HG03175 (cell line): ENCODE data around the gene ZDHHC14.

Source experiments
- ATAC-seq: cut with Tn5 transposase; IDR thresholded peaks from one replicate; pipeline ENCODE4 v1.9.1; 2021; ENCODE audit warnings: mild to moderate bottlenecking, moderate library complexity; ENCODE audit not compliant: unreplicated experiment

ZDHHC14 gene

DNA sequence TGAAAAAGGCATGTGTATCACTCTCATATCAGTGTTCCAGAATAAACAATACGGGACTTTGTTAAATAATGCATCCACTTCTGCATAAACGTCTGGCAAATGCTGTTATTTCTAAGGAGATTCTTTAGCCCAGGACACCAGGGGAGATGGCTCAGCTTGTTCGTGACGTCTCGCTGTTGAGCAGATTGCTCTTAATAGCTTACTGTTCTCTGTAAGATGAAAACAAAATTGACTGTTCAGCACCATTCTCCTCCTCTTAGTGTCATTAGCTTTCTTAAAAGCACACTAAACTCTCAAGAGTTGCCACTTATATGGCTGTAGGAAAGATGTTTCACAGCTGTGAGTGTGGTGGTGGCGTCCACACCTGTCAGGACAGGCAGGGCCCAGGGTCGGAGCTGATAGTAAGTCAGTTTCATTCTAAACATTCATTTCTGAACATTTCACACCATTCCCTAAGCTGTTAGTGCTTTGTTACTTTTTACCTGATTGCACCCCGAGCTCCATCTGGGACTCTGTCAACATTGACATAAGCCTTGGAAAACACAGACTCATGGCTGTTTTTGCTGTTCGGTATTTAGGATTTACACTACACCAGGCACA is 132.1 kb downstream of the ZDHHC14 start:
- no peak for ATAC-seq

GRCh38 chr6:157513619-157514485 is 132.9 kb downstream of the ZDHHC14 start:
- no peak for ATAC-seq

DNA sequence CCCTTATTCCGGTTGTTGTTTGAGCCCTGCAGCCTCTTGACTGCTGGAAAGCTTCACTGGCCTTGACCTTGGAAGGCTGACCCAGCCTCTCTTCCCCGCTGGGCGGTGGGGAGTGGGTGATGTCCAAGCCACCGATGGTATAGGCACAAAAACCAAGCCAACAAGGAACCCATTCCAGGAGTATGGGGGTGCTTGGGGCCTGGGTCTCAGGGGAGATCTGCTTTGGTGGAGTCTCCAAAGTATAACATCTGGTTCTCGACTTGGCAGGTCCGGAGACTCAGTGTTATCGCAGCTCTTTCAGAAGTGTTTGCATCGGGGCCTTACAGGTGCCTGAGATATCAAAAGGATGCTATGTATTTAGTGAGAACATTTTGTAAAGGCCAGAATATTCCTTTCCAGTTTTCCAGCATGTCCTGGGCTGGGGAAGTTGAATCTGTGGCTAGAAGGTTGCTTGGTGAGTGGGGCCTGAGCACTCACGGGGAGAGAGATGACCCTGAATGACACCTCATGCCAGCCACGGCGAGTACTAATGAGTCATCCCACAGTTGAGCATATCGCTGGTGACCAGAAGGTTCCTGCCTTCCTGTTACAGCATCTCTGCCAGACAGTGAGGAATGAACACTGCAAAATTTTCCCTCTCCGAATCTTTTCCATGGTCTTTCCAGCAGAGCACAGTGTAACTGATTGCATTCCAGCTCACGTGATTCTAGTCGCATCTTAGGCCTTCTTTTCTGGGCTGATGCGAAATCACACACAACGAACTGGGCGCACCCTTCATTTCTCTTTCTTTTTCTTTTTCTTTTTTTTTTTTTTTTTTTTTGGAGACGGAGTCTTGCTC is 133.9 kb downstream of the ZDHHC14 start:
- no peak for ATAC-seq

GRCh38 chr6:157516319-157517026 is 135.5 kb downstream of the ZDHHC14 start:
- peak; percentile 72 for ATAC-seq

- ATAC-seq, result no peak
Measured at GRCh38 chr6:157517601-157518359, 136.8 kb downstream of the ZDHHC14 start.

GRCh38 chr6:157518397-157519250 is 137.6 kb downstream of the ZDHHC14 start:
- no peak for ATAC-seq

- no peak for ATAC-seq
Measured at GRCh38 chr6:157519255-157520116, 138.5 kb downstream of the ZDHHC14 start.

- ATAC-seq, result no peak
Measured at GRCh38 chr6:157520117-157520406, 139.1 kb downstream of the ZDHHC14 start.

DNA sequence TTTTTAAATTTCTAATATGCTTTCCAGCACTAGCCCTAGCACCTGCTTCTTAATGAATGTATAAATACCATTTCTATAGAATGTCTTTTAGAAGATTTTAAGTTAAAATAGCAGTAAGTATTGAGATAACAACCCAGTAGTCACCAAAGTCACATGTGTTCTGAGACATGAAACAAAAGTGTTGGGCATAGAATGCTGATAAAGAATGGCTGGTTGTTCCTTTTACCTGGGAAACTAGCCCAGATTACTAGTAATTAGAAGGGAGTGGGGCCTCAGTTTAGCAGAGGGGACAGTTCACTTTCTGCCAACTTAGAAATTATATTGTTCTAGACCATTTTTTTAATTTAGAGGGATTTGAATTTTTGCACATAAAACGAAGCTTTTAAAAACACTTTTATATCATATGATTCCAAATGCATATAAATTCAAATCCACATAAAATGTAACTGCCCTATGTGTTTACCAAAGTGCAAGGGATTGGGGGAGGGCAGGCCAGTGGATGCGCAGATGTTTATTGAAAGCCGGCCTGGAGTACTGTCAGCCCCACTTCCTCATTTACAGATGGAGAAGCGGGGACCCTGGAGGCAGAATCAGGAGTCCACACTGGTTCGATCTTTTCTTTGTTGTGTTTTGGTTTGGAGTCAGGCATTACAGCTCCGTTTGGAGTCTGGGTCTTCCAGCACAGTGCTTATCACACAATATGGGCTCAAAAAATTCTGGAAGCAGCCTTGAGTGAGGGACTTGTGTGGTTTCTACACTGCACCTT is 139.8 kb downstream of the ZDHHC14 start:
- ATAC-seq, result no peak

DNA sequence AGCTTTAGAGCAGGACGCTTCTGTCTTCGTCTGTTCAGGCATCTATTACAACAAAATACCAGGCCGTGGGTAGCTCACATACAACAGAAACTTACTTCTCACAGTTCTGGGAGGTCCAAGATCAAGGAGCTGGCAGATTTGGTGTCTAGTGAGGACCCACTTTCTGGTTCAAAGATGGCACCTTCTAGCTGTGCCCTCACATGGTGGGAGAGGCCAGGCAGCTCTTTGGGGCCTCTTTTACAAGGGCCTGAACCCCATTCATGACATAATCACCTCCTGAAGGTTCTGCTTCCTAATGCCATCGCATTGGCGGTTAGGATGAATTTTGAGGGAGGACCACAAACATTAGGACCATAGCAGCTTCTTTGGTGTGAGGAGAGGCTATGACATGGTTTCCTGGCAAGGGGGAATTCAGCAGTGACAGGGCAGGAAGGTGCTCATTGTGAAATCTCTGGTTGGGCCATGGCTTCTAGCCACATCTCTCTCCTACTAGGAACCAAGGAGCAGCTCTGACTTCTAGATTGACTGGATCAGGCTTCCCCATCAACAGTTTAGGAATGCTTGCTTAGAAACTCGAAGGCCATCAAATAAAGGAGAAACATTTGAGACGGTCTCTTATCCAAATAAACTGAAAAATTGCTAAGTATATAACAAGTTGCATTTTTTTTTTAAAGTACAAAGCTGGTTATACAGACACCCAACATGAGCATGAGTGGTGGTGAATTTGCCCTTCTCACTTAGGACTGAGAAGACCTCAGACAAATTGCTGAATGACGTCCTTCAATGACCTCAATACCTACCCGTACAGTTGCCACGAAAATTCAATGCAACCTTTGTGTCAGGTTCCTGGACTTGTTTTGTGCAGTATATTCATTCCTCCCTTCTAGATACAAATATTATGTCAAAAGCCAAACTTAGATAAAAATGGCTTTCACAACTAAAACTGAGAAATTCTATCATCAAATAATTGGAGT is 140.7 kb downstream of the ZDHHC14 start:
- ATAC-seq, result no peak

- ATAC-seq, result no peak
Measured at GRCh38 chr6:157522472-157522871, 141.5 kb downstream of the ZDHHC14 start.

GRCh38 chr6:157524735-157525134 is 143.7 kb downstream of the ZDHHC14 start:
- no peak for ATAC-seq

DNA sequence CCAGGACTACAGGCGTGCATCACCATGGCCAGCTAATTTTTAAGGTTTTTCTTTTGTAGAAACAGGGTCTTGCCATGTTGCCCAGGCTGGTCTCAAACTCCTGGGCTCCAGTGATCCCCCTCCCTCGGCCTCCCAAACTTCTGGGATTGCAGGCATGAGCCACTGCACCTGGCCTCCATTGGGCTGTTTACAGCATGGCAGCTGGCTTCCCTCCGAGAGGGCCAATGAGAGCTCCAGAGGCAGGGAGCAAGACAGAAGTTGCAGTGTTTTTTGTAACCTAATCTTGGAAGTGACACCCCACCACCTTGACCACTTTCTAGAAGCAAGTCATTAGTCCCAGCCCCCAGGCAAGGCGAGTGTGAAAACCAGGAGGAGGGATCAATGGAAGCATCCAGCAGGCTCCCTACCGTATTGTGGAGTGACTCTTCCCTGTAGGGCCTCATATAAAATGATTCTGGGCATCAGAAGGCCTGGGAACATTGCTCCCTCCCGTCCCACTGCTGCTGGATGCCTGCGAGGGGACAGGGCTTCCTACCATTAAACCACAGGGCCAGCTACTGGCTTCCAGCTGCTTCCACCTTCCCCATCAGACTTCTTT is 144.4 kb downstream of the ZDHHC14 start:
- no peak for ATAC-seq

DNA sequence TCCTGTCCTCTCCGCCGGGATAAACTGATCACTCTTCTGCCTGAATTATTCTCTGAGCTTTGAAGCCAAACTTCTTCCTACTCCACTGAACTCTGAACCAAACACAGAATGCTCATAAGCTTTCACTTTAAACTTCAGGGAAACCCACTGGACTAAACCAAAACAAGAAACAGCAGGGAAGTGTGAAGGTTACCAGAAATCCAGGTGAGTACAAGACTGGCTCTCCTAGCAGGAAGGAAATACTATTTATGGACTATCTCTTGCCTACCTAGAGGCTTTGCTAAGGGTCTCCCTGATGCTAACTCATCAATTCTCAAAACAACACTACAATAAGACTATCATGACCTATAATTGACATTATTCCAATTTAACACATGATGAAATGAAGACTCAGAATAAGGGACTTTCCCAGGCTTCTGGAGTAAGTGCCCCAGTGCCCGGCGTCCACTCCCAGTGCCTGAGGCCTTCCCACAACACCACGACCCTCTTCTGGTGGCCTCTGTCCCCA is 145.0 kb downstream of the ZDHHC14 start:
- ATAC-seq, result no peak

- ATAC-seq, result peak; percentile 90
Measured at GRCh38 chr6:157527471-157527907, 146.5 kb downstream of the ZDHHC14 start.
